HepG2 (cell line): Measurements from ENCODE around the gene NOP14. TPM values are rescaled to one million over a fixed set of nuclear protein-coding genes. Genes with fewer than 3 reads are reported as not detected.
A peak's percentile ranks its signal among the peaks of the same experiment; 100 is the strongest.

Experiments used
- ATAC-seq: fragments of 200-7000 bp; cut with Tn5 transposase; 3 replicates; pipeline ENCODE4 v1.9.1; 2020; ENCODE audit warnings: mild to moderate bottlenecking, moderate library complexity
- BruUV-seq: library from RNA; stranded (reverse); fragments of 400-500 nt; replicated peaks from 2 replicates; lab custom pipeline; 2021; lab: Mats Ljungman, UMichigan
- CTCF ChIA-PET: fragments of 300-600 bp; formaldehyde crosslinking; extraction: SDS; loops from one replicate; lab custom pipeline; 2021; ENCODE audit warnings: low total read pairs, inconsistent platforms, low intra/inter-chr PET ratio; lab: Yijun Ruan, JAX
- POLR2A ChIA-PET: fragments of 350-600 bp; sonication (Branson Sonifier 250); formaldehyde crosslinking; loops from one replicate; lab custom pipeline; 2020; ENCODE audit warnings: antibody characterized with exemption, inconsistent platforms; lab: Yijun Ruan, JAX
- DNase-seq: peaks from one replicate; pipeline ENCODE4 v3.0.0-alpha.2; 2015; ENCODE audit warnings: low spot score
- FAIRE-seq: peaks from 3 replicates; lab custom pipeline; 2011; peaks lifted over from hg19 to GRCh38; lab: Jason Lieb, UNC
- H2AFZ ChIP-seq: one replicate; pipeline ENCODE4 v1.6.1; 2011; ENCODE audit warnings: low read length, inconsistent platforms
- H3K27ac ChIP-seq: fragments of 300-600 bp; 3 replicates; pipeline ENCODE4 v1.8.0; 2011; ENCODE audit warnings: mixed run types, mild to moderate bottlenecking, mixed read lengths, low read length, inconsistent platforms; ENCODE audit not compliant: insufficient read depth; ENCODE audit errors: extremely low read length
- H3K27me3 ChIP-seq, 2 experiments: fragments of 200-600 bp in 1 of 2; 2 replicates in 1 of 2; 3 replicates in 1 of 2; pipeline versions ENCODE4 v1.6.0 to v1.8.0; 2011; ENCODE audit warnings: low read length in 2 of 2, mild to moderate bottlenecking in 2 of 2, moderate library complexity in 2 of 2, inconsistent platforms in 1 of 2; ENCODE audit not compliant: insufficient read depth in 2 of 2, control insufficient read depth in 1 of 2
- H3K36me3 ChIP-seq, 2 experiments: fragments of 200-600 bp in 1 of 2; replicated peaks in 1 of 2; 2 replicates in 1 of 2; 3 replicates in 1 of 2; pipeline versions ENCODE4 v1.5.1 to v1.8.0; 2011; ENCODE audit warnings: low read length in 2 of 2, inconsistent platforms in 1 of 2; ENCODE audit not compliant: insufficient read depth in 2 of 2, control insufficient read depth in 1 of 2
- H3K4me1 ChIP-seq: 2 replicates; pipeline ENCODE4 v1.5.1; 2012; ENCODE audit warnings: low read length, inconsistent platforms; ENCODE audit not compliant: insufficient read depth
- H3K4me2 ChIP-seq: 2 replicates; pipeline ENCODE4 v1.6.0; 2011; ENCODE audit warnings: low read depth, low read length, inconsistent platforms
- H3K4me3 ChIP-seq, 3 experiments: fragments of 200-600 bp in 1 of 3; sonication (generic), shearing (Covaris generic) in 1 of 3; replicated peaks in 1 of 3; 2 replicates each; pipeline ENCODE4 v1.5.1; 2011 to 2016; ENCODE audit warnings: low read length in 3 of 3, inconsistent platforms in 2 of 3, low read depth in 2 of 3, mild to moderate bottlenecking in 2 of 3, control low read depth in 1 of 3, mixed read lengths in 1 of 3; ENCODE audit not compliant: insufficient read depth in 1 of 3
- H3K79me2 ChIP-seq: one replicate; pipeline ENCODE4 v1.6.1; 2011; ENCODE audit warnings: low read length, inconsistent platforms; ENCODE audit not compliant: insufficient read depth
- H3K9ac ChIP-seq: 2 replicates; pipeline ENCODE4 v1.6.0; 2011; ENCODE audit warnings: mild to moderate bottlenecking, low read depth, low read length, inconsistent platforms; ENCODE audit not compliant: insufficient read depth
- H3K9me3 ChIP-seq: 2 replicates; pipeline ENCODE4 v1.5.1; 2012; ENCODE audit warnings: mild to moderate bottlenecking, low read length
- H4K20me1 ChIP-seq: 2 replicates; pipeline ENCODE4 v1.6.0; 2011; ENCODE audit warnings: inconsistent platforms, mild to moderate bottlenecking, low read length, moderate library complexity; ENCODE audit not compliant: insufficient read depth
- AGO1 ChIP-seq: fragments of 200-400 bp; formaldehyde crosslinking; IDR thresholded peaks from 2 replicates; pipeline ENCODE4 v1.6.1; 2017; ENCODE audit warnings: mild to moderate bottlenecking, low read depth, low read length, moderate library complexity; ENCODE audit not compliant: poor library complexity, severe bottlenecking
- FOSL1 ChIP-seq: sonication (generic); formaldehyde crosslinking; IDR thresholded peaks from 2 replicates; pipeline ENCODE4 v1.9.0; 2021; ENCODE audit warnings: missing genetic modification reagents, borderline replicate concordance
- HNRNPL ChIP-seq: fragments of 200-400 bp; formaldehyde crosslinking; IDR thresholded peaks from 2 replicates; pipeline ENCODE4 v1.6.1; 2017; ENCODE audit warnings: mild to moderate bottlenecking, low read depth, low read length
- KIAA2018 ChIP-seq: sonication (generic); formaldehyde crosslinking; IDR thresholded peaks from 2 replicates; pipeline ENCODE4 v1.5.0; 2020; ENCODE audit warnings: mild to moderate bottlenecking, missing genetic modification reagents, borderline replicate concordance
- POLR2G ChIP-seq: fragments of 200-400 bp; formaldehyde crosslinking; IDR thresholded peaks from 2 replicates; pipeline ENCODE4 v1.6.1; 2018; ENCODE audit warnings: mild to moderate bottlenecking, low read depth, low read length, moderate library complexity
- ZFX ChIP-seq: sonication (generic); formaldehyde crosslinking; IDR thresholded peaks from 2 replicates; pipeline ENCODE4 v1.4.0; 2020; ENCODE audit warnings: mild to moderate bottlenecking, low read depth, missing genetic modification reagents, moderate library complexity
- ZNF619 ChIP-seq: sonication (generic); formaldehyde crosslinking; IDR thresholded peaks from 2 replicates; pipeline ENCODE4 v1.4.0; 2020; ENCODE audit warnings: mild to moderate bottlenecking, missing genetic modification reagents
- WGBS: methylation state at CpG from one replicate; pipeline ENCODE4 v1.1.6; 2017; ENCODE audit warnings: low lambda C conversion rate; 5-methylcytosine and 5-hydroxymethylcytosine counted together
- in situ Hi-C: cut with HindIII; loops from 2 replicates; pipeline ENCODE4 v1.10.0; 2017; ENCODE audit warnings: low pct_unique_long_range_greater_than_20kb; ENCODE audit not compliant: extremely low pct_ligation_motif_present
- intact Hi-C: fragments of 100-400 bp; cut with micrococcal nuclease; formaldehyde crosslinking; loops from one replicate; pipeline ENCODE4 v1.10.0; 2022; ENCODE audit not compliant: unreplicated experiment
- polyA plus RNA-seq, 8 experiments: library from polyadenylated mRNA; depleted of rRNA in 3 of 8; stranded (reverse) in 7 of 8; unstranded in 1 of 8; fragments of >200 nt; fragmentation: Illumina TruSeq in 4 of 8; extraction: Trizol in 4 of 8; gene quantifications; 2 replicates each; pipeline versions ENCODE4 v1.2.1 to v1.2.3, GENCODE V29; 2011 to 2016; ENCODE audit warnings: low read depth in 4 of 8, missing spikeins in 1 of 8, mixed read lengths in 1 of 8; ENCODE audit not compliant: insufficient read depth in 1 of 8
- total RNA-seq, 5 experiments: library from RNA; depleted of rRNA; stranded (reverse); fragments of >200 nt; fragmentation: Illumina TruSeq; extraction: Trizol; gene quantifications; 2 replicates each; pipeline ENCODE4 v1.2.3, GENCODE V29; 2016; ENCODE audit warnings: low read depth in 1 of 5

The NOP14 gene
- total and polyA plus RNA-seq, 2 of the 13 experiments (the other 11 are each of a cell fraction or from before 2014, with no cell fraction given), result 6.9 to 47.9 TPM

GRCh38 chr4:2932321-2932950 is 30.8 kb downstream of the NOP14 start:
- TF ChIP-seq ZFX (CRISPR knock-in tag), result 0 out of 2 replicates have a peak, but pooled peaks have one; percentile 9
- peak; percentile 11; the same call in 1 of the 2 replicates for TF ChIP-seq POLR2G
- TF ChIP-seq KIAA2018 (CRISPR knock-in tag), result no peak
- no peak for TF ChIP-seq ZNF619 (CRISPR knock-in tag)
- TF ChIP-seq HNRNPL, result 0 out of 2 replicates have a peak, but pooled peaks have one; percentile 39
- TF ChIP-seq FOSL1, result no peak
- TF ChIP-seq AGO1, result peak; percentile 47
- 96% methylated on average over 9 of the region's 18 CpGs for WGBS
- no peaks in the 10 kb centered on the region for H3K9me3 ChIP-seq
- no peaks in the 10 kb centered on the region; a peak in 1 of 5 replicates for H3K27me3 ChIP-seq
- intact Hi-C loops (loop anchor here (10.0 kb wide), 1 partner anchor 68 kb away; no protein-coding TSS in a partner anchor), in situ Hi-C loops (no loop called here)
- peaks cover 44% of the 10 kb centered on the region for H3K4me1 ChIP-seq
- peaks cover 13 to 23% of the 10 kb centered on the region in 2 experiments; a peak in 4 of 5 replicates for H3K36me3 ChIP-seq
- POLR2A ChIA-PET, result no interaction called here
- H2AFZ ChIP-seq, result no peak overlapping the region
- H3K79me2 ChIP-seq, result peaks cover 10% of the 10 kb centered on the region
- no peak overlapping the region for H3K4me2 ChIP-seq
- H3K9ac ChIP-seq, result no peak overlapping the region
- CTCF ChIA-PET, result no interaction called here
- H4K20me1 ChIP-seq, result peaks cover 11% of the 10 kb centered on the region; the same call in 1 of the 2 replicates
- H3K4me3 ChIP-seq, result no peak overlapping the region
- FAIRE-seq, result no peak
- BruUV-seq, result no TSS peak
- no peak overlapping the region for H3K27ac ChIP-seq
- DNase-seq, result no peak
- no peak for ATAC-seq
